HPDE6-E6E7 (cell line): ENCODE data around the gene CD1D.
"Not testable (repeated sequence)": the region's sequence is repeated elsewhere in the genome, so short reads cannot be mapped to it uniquely, and the experiment has no call there.

ENCODE experiments used
- DNase-seq: peaks from one replicate; pipeline ENCODE4 v3.0.0; 2011; ENCODE audit warnings: missing footprints; ENCODE audit errors: extremely low spot score

CD1D gene

GRCh38 chr1:158176399-158176798 is 4.3 kb upstream of the CD1D start:
- no peak for DNase-seq

GRCh38 chr1:158176849-158177699 is 3.6 kb upstream of the CD1D start:
- DNase-seq = not testable (repeated sequence)

- DNase-seq = peak; percentile 69
Observed at GRCh38 chr1:158177700-158178450, 2.8 kb upstream of the CD1D start.

GRCh38 chr1:158179301-158180041 is 1.2 kb upstream of the CD1D start:
- no peak for DNase-seq

GRCh38 chr1:158181577-158181922 is 855 bp downstream of the CD1D start:
- no peak for DNase-seq

- DNase-seq = no peak
Observed at GRCh38 chr1:158185770-158186169, 5.1 kb downstream of the CD1D start.

GRCh38 chr1:158186180-158186579 is 5.5 kb downstream of the CD1D start:
- DNase-seq = no peak

- no peak for DNase-seq
Observed at GRCh38 chr1:158188611-158189010, 7.9 kb downstream of the CD1D start.

GRCh38 chr1:158189624-158190023 is 8.9 kb downstream of the CD1D start:
- DNase-seq = no peak

- no peak for DNase-seq
Observed at GRCh38 chr1:158191299-158191698, 10.6 kb downstream of the CD1D start.

- no peak for DNase-seq
Observed at GRCh38 chr1:158196461-158196860, 15.8 kb downstream of the CD1D start.

- no peak for DNase-seq
Observed at GRCh38 chr1:158199849-158200248, 19.2 kb downstream of the CD1D start.

- DNase-seq = no peak
Observed at GRCh38 chr1:158200527-158200926, 19.8 kb downstream of the CD1D start.

- no peak for DNase-seq
Observed at GRCh38 chr1:158203693-158204457, 23.2 kb downstream of the CD1D start.

- no peak for DNase-seq
Observed at GRCh38 chr1:158204458-158204827, 23.7 kb downstream of the CD1D start.

GRCh38 chr1:158208586-158209116 is 28.0 kb downstream of the CD1D start:
- no peak for DNase-seq

- DNase-seq = no peak
Observed at GRCh38 chr1:158212320-158212719, 31.6 kb downstream of the CD1D start.

- not testable (repeated sequence) for DNase-seq
Observed at GRCh38 chr1:158223445-158223844, 42.8 kb downstream of the CD1D start.

- no peak for DNase-seq
Observed at GRCh38 chr1:158227904-158228623, 47.4 kb downstream of the CD1D start.
